HG02852 (cell line): Measurements from ENCODE around the gene NADK.
A peak's percentile ranks its signal among the peaks of the same experiment; 100 is the strongest.
"Not testable (repeated sequence)": the region's sequence is repeated elsewhere in the genome, so short reads cannot be mapped to it uniquely, and the experiment has no call there.

Source experiments
- ATAC-seq: cut with Tn5 transposase; IDR thresholded peaks from one replicate; pipeline ENCODE4 v1.9.1; 2021; ENCODE audit warnings: mild to moderate bottlenecking, moderate library complexity; ENCODE audit not compliant: unreplicated experiment

Gene NADK

DNA sequence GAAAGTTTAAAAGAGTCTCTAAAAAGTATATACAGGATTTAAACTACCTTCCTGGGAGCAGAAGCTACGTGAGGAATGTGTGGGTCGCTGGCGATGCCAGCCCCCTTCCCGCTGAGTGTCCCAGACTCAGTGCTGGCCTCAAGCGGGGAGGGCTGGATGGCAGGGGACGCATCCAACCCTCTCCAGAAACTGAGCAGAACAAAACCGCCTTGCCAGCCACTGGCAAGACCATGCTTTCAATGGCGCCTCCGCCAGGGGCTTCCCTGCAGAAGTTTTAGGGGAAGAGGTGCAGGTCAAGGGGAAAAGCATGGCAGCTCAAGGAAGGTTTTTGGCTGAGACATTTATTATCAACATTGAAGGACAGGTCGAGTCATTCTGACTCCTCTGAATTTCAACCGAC, 26.1 kb downstream of the NADK start:
- no peak for ATAC-seq

DNA sequence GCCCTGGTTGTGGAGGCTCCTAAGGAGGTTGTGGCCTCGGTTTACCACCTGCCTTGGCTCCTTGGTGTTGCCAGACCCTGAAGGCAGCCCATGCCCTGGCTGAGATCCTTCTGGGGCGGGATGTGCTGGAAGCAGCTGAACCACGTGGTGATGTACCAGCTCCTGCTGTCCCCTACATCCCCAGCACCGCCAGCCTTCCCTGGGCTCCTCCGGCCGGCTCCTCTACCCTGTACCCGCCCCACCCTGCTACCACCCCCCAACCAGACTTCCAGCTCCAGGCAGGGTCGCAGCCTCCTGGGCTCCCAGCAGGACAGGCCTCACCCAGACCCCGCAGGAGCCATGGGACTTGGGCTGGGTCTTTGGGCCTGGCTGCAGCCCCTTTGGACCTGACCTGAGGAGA, 28.3 kb downstream of the NADK start:
- not testable (repeated sequence) for ATAC-seq

DNA sequence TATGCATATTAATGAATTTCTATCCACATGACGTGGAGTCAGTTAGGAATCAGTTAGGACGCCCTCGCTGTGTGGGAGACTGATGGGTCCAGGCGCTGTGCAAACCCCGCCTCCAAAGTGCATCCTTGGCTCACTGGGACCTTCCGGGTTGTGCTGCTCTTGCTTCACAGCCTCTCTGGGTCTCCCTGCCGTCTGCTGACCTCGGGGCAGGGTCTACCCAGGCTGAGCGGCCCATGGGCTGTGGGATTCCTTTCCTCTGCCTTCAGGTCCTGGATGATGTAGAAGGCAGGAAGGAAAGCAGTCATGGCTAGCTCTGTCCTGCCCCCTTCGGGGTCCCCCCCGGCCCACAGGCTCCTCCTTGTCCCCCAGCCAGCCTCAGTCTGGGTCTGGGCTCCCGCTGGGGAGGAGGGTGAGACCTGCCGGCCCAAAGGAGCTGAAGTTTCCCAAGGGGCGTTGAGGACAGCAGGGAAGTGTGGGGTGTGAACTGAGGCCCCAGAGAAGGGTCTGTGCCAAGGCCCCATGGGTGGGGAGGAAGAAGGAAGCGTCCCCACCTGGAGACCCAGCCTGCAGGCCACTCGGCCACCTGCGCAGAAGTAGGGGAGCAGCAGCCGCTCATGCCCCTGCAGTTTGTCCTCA, 29.5 kb downstream of the NADK start:
- no peak for ATAC-seq

DNA sequence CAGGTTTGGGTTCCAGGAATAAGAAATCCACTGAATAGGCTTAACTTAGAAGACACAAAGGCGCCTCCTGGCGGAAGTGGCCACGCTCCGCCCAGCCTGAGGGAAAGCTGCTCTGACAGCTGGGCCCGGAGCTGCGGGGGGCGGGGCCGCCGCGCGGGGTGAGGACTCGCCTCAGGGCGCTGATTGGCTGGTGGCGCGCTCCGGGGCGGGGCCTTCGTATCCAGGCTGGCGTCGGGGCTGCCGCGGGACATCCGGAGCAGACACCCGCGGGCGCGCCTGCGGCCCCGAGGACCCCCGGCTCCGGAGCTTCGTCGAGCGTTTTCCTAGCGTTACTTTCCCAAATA, 31.7 kb downstream of the NADK start:
- peak; percentile 82 for ATAC-seq

DNA sequence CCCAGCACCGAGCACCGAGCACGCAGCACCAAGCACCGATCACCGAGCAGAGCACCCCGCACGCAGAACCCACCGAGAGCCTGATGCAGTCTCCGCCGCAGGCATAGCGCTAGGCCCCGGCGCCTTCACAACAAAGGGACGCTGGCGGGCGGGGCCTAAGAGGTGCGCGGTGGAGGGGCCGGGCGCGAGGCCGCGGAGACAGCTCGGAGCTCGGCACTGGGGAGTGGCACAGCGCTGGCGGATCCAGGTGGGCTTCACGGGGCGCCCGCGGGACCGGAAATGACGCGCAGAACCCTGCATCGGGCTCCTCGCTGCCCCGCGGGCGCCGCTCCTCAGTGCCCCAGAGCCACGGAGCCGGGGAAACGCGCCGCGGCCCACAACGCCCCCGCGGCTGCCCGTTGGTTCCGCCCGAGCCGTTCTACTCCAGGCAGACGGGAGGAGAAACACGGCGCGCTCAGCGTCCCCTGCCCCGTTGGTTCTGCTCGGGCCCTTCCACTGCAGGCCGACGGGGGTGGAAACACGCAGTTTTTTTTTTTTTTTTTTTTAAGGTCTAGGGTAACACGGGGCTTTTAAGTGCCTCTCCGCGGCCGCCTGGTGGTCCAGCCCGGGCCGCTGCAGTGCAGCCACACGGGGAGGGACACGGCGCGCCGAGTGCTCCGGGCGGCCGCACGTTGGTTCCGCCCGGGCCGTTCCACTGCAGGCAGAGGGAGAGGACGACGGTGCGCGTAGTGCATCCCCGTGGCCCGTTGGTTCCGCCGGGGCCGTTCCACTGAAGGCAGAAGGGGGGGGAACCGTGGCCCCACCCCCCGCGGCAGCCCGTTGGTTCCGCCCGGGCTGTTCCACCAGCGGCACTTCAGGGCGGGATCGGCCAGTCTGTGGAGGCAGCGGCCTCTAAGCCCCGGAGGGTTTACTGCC, 32.4 kb downstream of the NADK start:
- peak; percentile 70 for ATAC-seq

DNA sequence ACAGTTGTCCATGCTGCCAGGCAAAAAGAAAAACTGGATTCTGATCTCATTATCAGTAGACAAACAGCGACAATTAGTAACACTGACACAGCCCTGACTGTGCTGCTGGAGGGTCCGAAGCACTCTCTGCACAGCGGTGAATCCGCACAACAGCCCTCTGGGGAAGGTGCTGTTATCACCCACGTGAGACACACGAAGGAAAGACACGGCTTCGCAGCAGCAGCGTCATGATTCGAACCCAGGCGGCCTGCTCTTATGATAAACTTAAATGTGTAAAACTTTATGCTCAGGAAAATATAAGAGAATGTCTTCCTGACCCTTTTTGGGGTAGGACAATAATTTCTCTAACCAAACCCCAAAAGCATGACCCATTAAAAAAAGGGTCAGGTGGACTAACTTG, 35.7 kb downstream of the NADK start:
- not testable (repeated sequence) for ATAC-seq

DNA sequence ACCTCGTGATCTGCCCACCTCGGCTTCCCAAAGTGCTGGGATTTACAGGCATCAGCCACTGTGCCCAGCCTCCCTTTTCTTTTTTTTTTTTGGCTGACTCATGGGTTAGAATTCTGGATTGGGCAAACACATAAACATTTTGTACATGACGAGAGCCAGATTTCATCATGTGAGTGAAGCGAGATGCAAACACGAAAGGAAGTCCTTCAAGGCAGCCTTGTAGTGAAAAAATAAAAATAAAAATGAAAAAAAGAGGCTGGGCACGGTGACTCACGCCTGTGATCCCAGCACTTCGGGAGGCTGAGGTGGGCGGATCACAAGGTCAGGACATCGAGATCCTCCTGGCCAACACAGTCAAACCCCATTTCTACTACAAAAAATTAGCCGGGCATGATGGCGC, 37.3 kb downstream of the NADK start:
- not testable (repeated sequence) for ATAC-seq

DNA sequence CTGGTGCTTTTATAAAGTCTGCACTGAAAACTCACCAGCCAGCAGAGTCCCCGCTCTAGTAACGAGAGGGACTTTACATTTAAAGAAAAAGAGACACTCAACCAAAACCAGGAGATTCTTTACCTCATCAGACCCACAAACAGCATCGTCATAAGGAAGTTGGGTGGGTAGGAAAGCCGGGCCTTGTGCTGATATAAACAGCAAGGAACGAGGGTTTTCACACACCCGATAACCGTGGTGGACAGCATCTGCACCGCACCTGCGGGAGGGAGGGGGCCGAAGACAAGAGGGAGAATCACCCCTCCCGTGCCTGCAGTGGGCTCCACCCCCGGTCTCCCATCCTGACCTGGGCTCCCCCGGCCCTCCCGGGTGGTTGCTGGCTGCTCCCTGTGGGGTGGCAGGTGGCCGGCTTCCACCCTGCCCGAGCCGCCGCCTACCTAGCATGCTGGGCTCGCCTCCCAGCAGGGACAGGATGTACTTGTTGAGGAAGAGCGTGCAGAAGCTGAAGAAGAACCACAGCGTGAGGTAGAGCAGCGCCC, 39.4 kb downstream of the NADK start:
- ATAC-seq = not testable (repeated sequence)

DNA sequence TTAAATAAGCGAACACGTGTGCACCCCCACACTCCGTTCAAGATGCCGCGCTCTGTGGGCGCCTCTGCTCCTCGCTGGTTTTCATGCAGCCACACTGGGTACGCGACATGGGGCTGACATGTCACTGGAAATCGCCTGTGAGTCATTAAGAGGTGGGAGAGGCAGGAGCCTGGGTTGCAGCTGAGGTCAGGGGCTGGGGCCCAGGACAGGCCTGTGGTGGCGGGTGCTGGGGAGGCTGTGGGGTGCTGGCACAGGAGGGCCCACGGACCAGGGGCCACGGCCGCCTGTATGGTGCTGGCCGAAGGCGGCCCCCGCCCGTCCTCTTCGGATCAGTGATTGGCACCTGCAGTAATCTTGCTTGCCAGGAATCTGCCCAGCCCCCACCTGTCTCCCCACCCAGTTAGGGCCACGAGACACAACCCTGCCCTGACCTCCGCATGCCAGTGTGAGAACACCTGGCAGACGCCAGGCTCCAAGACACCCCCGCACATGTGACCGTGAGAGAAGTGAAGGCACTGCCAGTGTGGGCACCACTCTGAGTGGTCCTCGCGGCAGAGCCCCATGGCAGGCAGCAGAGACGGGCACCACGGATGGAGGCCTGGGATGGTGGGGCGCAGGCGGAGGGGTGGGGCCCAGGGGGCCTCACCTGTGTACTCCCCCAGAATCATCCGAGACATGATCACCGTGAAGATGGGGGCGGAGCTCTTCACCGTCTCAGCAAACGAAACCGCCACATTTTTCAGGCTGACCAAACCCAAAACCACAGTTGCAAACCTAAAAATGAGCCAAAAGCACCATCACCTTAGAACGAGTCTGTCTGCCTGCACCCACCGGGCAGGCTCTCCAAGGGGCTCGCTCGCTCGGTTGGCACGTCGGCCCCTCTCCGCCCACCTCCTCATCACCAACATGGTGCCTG, 40.3 kb downstream of the NADK start:
- not testable (repeated sequence) for ATAC-seq

DNA sequence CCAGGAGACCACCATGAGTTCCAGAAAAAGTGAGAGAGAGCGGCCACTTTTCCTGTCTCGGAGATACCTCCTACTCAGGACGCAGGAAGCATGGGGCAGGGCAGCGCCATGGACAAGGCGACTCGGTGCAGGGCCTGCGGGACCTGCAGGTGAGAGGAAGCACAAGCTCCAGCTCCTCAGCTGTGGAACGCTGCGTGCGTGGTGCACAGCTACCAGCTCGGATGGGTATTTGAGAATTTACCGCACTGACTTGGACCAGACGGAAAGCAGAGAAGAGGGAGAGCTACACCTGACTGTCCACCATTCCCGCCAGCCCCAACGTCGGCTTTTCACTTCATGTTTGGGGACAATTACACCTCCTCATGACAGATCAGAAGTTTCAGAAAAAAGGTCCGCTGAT, 45.9 kb downstream of the NADK start:
- ATAC-seq = no peak

DNA sequence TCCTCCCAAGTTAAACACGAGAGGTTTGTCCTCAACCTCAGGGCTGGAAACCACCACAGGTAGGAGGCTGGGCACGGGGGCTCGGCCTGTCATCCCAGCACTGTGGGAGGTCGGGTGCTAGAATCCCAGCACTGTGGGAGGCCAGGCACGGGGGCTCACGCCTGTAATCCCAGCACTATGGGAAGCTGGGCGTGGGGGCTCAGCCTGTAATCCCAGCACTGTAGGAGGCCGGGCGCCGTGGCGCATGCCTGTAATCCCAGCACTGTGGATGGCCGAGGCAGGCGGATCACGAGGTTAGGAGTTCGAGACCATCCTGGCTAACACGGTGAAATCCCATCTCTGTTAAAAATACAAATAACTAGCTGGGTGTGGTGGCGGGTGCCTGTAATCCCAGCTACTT, 47.4 kb downstream of the NADK start:
- ATAC-seq = no peak

DNA sequence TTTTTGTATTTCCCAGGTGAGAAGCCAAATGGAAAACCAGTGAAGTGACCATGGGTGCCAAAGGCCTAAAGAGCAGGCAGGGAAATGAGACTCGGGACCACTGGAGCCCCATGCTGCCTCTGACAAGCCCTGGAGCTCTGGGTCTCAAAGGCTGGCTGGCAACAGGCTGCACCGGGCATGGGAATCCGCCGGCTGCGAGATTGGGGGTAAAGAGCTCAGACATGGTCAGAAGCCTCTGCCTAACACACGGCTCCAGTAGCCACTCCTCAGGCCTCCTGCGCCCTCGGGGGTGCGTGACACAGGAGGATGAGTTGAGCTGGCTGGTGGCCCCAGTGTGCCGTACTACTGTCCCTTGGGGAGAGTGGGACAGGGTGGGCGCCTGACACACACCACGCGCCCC, 48.0 kb downstream of the NADK start:
- not testable (repeated sequence) for ATAC-seq

DNA sequence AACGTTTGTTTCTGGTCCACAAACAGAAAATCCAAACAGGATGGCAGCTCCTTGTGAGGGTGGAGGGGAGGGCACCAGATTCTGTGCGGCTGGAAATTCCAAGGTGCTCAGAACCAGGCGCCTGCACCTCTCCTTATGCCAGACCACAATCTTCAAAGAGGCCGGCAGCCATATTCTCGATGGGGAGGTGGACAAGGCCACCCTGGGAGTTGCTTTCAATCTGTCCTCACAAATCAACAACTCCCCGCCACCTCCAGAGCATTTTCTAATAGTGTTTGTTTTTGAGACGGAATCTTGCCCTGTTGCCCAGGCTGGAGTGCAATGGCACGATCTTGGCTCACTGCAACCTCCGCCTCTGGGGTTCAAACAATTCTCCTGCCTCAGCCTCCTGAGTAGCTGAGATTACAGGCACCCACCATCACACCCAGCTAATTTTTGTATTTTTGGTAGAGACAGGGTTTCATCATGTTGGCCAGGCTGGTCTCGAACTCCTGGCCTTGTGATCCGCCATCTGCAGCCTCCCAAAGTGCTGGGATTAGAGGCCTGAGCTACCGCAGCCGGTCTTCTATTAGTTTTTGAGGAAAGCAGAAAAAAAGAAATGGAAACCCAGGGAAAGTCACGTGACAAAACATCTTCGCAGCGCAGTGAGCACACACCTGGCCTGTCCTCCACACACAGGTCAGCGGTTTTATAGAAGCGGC, 49.0 kb downstream of the NADK start:
- not testable (repeated sequence) for ATAC-seq

DNA sequence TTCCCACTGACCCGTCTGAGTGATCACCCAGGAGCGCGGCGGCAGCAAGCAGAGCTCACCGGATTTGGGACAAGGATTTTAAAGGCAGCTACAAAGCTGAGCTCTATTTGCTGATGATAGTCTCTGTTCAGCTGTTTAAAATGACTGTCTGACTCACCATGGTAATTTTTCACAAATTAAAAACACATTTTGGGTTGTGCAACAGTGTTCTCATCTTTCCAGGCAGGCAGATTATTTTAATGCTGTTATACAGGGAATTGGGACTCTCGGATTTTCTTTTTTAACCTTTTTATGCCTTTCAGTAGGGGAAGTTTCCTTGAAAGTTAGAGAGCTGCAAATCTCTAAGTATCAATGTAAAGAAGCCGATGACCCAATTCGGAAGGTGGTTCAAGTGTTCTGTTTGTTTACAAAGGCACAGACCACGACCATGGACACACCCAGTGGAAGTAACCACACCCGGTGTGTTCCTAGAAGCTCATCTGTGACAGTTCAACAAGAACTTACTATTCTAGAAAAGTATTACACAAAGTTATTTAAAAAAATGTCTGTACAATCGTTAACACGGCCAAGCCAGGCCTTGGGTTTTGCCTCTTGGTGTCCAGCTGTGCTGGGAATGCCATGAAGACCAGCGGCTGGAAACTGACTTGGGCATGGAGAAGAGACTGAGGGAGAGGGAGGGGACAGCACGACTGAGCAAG, 49.8 kb downstream of the NADK start:
- not testable (repeated sequence) for ATAC-seq

DNA sequence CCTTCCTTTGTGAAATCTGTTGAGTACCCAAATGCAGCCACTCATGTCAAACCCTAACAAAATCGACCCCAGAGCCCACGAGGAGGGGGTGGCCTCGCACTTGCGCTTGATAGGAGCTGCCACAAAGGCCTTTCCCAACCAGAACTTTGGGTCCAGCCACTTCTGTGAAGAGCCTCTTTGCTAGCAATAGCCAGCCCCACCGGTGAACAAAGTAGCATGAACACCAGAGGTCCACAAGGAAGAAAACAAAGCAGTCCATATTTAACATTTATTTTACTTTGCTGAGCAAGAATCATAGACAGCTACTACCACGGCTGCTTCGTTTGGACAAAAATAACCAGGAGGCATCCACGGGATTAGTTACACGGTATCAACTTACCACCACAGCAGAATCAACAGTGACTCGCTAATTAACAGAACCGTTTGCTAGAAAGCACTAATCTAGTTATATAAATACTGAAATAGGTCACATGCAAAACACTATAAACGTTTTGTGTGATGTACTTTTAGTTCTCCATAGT, 51.1 kb downstream of the NADK start:
- ATAC-seq = not testable (repeated sequence)

DNA sequence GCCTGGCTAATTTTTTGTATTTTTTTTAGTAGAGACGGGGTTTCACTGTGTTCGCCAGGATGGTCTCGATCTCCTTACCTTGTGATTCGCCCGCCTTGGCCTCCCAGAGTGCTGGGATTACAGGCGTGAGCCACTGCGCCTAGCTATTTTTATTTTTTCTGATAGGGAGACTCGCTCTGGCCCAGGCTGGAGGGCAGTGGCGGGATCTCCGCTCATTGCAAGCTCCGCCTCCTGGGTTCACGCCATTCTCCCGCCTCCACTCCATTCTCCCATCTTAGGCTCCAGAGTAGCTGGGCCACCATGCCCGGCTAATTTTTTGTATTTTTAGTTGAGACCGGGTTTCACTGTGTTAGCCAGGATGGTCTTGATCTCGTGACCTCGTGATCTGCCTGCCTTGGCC, 52.2 kb downstream of the NADK start:
- ATAC-seq = not testable (repeated sequence)

DNA sequence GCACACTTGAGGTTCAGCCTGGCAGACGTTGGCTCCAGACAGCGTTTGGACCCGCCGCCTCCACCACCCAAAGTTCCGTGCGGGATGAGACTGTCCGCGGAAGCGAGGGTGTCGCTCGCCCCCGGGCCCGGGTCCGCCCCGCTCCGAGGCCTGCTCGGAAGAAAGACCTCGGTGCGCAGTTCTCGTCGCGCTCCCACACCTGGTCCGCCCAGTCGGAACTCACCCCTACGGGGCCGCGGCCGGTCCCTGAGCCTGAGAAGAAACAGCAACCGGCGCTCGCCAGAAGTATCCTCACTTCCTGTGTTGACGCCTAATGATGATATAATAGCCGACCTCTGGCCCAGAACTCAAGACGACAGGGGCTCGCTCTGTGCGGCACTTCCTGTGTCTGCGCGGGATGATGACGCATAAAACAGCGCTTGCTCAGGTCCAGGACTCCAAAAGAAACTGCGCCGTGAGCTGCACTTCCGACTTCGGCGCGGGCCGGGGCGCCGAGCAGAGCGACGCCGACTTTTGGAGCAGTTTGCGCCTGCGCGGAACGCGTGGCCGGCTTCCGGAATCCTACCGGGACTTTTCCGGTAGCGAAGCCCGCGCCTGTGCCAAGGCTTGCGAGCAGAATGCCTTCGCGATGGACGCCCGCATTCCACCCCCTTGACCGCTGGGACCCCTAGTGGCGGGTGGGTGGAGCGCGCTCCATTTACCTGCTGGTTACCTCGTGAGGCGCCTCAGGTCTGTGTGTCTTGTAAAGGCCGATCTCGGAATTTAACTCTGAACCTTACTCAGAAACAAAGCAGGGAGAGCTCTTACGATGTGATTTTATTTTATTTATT, 54.0 kb downstream of the NADK start, which contains the start of gene CDK11A:
TSS of gene CDK11A (minus strand) at position 323 of the 830 bp plus-strand sequence. CDS start 1,539 bp downstream, outside the sequence.
- ATAC-seq = peak; percentile 91

DNA sequence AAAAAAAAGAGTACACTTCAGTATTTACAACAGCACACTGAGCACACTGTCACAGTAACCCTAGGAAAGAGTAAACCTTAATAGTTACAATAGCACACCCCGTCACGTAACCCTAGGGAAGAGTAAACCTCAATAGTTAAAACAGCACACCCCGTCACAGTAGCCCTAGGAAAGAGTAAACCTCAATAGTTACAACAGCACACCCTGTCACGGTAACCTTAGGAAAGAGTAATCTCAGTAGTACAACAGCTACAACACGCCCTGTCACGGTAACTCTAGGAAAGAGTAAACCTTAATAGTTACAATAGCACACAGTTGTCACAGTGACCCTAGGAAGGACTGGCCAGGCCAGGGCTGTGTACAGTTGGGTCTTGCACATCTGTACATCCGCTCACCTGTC, 57.1 kb downstream of the NADK start:
- no peak for ATAC-seq
